Measurements from ENCODE around the gene UGT1A6.
"Not testable (repeated sequence)": the region's sequence is repeated elsewhere in the genome, so short reads cannot be mapped to it uniquely, and the experiment has no call there.

The UGT1A6 gene

GRCh38 chr2:233728723-233729301 is 36.1 kb downstream of the UGT1A6 start, which contains the start of gene UGT1A3:
Gene UGT1A3, plus strand, starts transcription at chr2:233729042. Its CDS starts 85 bp downstream, at chr2:233729127.
- DNase-seq (ENCODE audit: low read depth), result no peak

DNA sequence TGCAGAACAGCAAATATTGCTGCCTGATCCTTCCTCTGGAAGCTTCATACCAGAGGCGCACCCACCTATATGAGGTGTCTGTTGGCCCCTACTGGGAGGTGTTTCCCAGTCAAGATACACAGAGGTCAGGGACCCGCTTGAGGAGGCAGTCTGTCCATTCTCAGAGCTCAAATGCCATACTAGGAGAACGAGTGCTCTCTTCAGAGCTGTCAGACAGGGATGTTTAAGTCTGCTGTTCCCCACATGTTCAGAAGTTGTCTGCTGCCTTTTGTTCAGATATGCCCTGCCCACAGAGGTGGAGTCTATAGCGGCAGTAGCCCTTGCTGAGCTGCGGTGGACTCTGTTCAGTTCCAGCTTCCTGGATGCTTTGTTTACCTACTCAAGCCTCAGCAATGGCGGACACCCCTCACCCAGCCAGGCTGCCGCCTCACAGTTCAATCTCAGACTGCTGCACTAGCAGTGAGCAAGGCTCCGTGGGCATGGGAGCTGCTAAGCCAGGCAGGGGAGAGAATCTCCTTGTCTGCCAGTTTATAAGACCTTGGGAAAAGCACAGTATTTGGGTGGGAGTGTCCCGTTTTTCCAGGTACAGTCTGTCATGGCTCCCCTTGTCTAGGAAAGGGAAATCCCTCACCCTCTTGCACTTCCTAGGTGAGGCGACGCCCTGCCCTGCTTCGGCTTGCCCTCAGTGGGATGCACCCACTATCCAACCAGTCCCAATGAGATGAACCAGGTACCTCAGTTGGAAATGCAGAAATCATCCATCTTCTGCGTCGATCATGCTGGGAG is 44.4 kb downstream of the UGT1A6 start:
- DNase-seq (ENCODE audit: low read depth), result not testable (repeated sequence)

DNA sequence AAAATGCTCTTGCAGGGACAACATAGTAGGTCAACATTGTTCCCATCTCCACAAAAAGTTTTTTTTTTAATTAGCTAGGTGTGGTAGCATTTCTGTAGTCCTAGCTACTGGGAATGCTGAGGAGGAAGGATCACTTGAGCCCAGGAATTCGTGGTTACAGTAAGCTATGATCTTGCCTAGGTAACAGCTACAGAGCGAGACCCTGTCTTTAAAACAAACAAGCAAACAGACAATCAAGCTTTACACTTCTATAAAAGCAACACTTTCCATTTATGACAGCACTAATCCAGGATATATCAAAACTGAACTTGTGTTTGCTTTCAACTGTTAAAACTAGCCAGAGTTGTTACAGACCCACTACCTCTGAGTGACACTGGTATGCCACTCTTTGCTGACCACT is 48.2 kb downstream of the UGT1A6 start:
- DNase-seq (ENCODE audit: low read depth), result no peak

- no peak for DNase-seq (ENCODE audit: low read depth)
These were observed 51.0 kb downstream of the UGT1A6 start for GRCh38 chr2:233743464-233744259.

DNA sequence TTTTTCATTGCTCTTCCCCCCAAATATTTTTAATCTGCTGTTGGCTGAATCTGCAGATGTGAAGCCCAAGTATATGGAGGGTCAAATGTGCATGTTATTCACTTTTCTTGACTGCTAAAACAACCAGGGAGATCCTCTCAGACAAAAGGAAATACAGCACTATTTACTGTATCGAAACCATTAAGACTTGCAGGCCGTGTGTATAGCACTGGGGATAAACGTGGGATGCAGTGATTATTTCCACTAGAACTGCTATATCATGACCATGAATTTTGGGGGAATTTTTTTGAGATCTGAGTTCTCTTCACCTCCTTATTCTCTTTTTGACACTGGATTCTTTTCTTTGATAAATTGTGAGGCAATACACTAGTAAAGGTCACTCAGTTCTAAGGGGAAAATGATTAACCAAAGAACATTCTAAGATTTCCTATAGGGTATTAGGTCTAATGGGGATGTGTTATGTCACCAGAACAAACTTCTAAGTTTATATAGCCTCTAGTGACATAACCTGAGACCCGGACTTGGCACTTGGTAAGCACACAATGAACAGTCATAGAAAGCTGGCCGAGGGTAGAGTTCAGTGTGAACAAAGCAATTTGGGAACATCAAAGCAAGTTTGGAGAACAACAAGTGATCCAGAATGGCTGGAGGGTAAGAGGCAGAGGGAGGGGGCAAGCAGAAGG is 52.5 kb downstream of the UGT1A6 start:
- DNase-seq (ENCODE audit: low read depth), result no peak

DNA sequence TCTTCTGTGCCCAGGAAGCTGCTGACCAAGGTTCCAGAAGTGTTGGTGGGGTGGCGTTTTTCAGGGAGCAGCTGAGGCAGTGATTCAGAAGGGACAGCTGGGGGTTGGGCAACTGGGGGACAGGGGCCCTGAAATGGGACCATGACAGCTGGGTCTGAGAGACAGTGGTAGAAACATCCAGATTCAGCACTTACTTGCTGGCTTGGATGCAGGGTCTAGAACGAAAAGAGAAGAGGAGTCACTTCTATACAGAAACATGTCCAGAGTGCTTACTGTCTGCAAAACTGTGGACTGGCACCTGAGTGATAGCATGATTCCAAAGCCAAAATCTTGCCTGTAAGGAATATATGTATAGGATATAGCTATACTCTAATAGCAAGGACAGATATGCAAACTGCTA is 53.1 kb downstream of the UGT1A6 start:
- DNase-seq (ENCODE audit: low read depth), result not testable (repeated sequence)

- DNase-seq (ENCODE audit: low read depth), result no peak
These were observed 54.0 kb downstream of the UGT1A6 start for GRCh38 chr2:233746475-233747282.

DNA sequence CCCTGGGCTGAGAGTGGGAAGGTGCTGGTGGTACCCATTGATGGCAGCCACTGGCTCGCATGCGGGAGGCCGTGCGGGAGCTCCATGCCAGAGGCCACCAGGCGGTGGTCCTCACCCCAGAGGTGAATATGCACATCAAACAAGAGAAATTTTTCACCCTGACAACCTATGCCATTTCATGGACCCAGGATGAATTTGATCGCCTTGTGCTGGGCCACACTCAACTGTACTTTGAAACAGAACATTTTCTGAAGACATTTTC is 54.5 kb downstream of the UGT1A6 start:
- no peak for DNase-seq (ENCODE audit: low read depth)

GRCh38 chr2:233750689-233751088 is 58.0 kb downstream of the UGT1A6 start:
- not testable (repeated sequence) for DNase-seq (ENCODE audit: low read depth)

DNA sequence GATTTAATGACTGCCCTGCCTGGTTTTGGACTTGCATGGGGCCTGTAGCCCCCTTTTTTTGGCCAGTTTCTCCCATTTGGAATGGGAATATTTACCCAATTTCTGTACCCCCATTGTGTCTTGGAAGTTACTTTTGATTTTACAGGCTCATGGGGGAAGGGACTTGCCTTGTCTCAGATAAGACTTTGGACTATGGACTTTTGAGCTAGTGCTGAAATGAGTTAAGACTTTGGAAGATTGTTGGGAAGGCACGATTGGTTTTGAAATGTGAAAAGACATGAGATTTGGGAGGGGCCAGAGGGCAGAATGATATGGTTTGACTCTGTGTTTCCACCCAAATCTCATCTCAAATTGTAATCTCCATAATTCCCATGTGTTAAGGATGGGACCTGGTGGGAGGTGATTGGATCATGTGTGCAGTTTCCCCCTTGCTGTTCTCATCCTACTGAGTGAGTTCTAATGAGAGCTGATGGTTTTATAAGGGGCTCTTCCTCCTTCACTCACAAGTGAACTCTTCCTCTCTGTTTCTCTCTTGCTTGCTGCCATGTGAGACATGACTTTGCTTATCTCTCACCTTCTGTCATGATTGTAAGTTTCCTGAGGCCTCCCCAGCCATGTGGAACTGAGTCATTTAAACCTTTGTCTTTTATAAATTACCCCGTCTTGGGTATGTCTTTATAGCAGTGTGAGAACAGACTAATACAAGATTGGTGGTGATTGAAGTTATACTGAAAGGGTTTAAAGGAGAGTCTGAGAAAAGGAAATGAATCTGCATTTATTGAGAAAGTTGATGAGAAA is 58.7 kb downstream of the UGT1A6 start:
- DNase-seq (ENCODE audit: low read depth), result not testable (repeated sequence)

DNA sequence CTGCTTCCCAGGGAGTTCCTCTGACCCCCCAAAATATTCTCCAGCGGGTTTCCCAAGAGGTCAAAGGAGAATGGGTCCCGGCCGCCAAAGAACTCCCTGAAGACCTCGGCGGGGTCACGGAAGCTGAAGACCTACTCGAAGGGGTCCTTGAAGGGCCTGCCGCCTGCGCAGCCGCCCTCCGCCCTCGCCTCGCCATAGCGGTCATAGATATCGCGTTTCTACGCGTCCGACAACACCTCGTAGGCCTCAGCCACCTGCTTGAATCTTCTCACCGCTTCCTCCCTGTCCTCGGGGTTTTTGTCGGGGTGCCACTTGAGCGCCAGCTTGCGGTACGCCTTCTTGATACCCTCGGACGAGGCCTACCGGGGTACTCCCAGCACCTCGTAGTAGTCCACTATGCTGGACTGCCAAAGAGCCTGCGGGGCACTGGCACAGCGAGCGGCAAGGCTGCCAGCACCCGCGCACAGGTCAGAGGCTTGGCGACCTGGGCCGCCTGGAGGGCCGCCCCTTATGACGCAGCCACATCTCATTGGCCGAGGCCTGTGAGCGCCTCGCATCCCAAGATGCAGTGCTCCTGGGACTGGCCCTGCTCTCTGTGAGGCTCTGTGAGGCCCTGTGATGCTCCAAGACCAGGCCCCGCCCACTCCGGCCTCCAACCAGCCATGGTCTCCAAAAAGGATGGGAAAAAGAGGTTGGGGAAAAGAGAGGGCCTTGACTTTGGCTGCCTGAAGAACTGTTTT is 62.4 kb downstream of the UGT1A6 start:
- DNase-seq (ENCODE audit: low read depth), result no peak

DNA sequence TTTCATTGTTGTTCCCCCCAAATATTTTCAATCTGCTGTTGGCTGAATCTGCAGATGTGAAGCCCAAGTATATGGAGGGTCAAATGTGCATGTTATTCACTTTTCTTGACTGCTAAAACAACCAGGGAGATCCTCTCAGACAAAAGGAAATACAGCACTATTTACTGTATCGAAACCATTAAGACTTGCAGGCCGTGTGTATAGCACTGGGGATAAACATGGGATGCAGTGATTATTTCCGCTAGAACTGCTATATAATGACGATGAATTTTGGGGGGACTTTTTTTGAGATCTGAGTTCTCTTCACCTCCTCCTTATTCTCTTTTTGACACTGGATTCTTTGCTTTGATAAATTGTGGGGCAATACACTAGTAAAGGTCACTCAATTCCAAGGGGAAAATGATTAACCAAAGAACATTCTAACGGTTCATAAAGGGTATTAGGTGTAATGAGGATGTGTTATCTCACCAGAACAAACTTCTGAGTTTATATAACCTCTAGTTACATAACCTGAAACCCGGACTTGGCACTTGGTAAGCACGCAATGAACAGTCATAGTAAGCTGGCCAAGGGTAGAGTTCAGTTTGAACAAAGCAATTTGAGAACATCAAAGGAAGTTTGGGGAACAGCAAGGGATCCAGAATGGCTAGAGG is 63.9 kb downstream of the UGT1A6 start:
- no peak for DNase-seq (ENCODE audit: low read depth)

DNA sequence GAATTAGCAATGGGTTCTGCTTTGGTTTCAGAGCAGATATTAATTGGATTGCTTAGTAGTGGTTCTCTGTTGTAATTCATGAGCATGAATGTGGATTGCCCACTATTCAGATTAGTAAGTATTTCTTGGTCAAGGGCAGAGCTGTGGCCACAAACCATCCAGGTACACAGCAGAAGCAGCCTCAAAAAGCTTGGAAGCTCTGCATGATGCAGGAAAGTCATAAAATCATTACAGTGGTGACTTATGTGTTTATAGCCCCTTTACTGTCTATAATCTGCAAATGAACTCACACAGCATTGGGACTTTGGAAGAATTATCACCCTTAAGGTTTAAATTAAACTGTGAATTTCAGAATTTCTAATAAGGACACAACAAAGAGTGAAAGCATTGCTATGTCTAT is 65.5 kb downstream of the UGT1A6 start:
- no peak for DNase-seq (ENCODE audit: low read depth)

DNA sequence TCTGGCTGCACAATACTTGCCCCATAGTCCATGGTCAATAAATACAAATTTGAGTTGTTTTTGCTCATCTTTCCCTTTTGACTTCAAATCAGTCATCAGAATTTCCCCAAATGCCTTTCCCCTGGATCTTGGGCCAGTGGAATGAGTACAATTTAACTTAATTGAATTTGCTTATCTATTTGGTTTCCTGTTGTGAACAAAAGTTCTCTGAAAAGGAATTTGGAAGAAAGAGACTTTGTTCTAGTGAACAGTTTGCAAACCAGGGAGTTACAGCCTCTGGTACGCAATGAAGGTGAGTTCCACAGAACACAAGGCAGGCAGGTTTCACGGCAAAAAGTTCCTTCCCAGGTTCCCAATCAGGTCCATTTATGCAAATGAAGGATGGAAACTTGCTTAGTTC is 66.2 kb downstream of the UGT1A6 start:
- DNase-seq (ENCODE audit: low read depth), result no peak

GRCh38 chr2:233760043-233760442 is 67.4 kb downstream of the UGT1A6 start, which contains the start of gene UGT1A1:
Gene UGT1A1, plus strand, starts transcription at chr2:233760270. Its CDS starts 18 bp downstream, at chr2:233760288.
- DNase-seq (ENCODE audit: low read depth), result no peak

DNA sequence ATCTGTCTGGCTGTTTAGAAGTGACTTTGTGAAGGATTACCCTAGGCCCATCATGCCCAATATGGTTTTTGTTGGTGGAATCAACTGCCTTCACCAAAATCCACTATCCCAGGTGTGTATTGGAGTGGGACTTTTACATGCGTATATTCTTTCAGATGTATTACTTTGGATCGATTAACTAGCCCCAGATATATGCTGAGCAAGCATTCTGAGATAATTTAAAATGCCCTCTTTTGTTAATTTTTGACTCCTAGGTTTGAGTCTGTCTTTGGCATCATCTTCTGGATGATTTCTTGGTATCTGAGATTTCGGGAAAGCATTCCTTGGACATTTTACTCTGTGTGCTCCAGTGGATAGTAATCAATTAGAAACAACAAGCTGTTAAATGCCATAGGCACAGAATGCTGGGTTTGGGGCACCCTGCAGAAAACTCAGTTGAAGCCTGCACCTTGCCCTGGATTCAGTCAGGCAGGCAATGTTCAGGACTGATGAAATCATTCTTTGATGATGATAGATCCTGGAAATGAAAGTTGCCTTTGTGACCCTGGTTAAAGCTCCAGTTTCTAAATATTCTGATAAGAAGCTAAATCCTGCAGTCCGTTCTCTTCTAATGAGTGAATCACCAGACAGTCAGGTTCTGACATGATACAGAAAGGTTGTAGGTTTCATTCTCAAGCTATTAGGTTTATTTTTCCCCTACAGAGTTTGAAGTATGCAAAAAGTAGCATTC is 68.5 kb downstream of the UGT1A6 start:
- no peak for DNase-seq (ENCODE audit: low read depth)

DNA sequence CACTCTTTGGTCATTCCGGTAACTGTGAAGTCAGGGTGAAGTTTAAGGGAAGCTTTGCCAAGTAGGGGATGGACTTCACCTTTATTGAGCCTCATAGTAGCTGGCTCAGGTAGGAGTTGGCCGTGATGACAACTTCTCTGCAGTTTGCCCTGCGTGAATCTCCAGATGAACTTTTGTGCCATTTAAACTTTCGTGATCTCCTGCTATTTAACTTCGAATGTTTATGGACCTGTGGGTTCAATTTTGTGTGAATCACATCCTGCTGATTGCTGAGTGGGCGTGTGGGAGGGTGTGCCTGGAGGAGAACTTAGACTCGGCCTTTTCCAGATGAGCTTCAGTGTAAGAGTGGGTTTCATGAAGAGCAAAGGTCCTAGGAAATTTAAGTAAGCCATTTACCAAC is 71.6 kb downstream of the UGT1A6 start:
- DNase-seq (ENCODE audit: low read depth), result no peak

DNA sequence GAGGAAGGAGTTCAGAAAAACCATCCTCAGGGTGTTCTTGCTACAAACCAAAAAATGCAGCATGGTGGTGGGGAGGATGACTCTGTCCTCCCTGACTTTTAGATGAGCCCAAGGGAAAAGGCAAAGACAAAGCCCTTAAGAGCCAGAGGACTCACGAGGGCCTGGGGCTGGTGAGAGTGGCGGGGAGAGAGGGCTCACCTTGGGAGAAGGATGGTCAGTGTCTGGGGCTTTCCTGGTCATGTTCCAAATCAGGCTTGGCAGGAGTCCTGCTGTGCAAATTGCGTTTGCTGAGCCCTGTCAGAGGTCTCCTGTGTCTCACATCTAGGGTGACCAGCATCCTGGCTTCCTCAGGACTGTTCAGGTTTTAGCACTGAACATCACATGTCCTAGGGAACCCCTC is 72.1 kb downstream of the UGT1A6 start:
- DNase-seq (ENCODE audit: low read depth), result no peak

DNA sequence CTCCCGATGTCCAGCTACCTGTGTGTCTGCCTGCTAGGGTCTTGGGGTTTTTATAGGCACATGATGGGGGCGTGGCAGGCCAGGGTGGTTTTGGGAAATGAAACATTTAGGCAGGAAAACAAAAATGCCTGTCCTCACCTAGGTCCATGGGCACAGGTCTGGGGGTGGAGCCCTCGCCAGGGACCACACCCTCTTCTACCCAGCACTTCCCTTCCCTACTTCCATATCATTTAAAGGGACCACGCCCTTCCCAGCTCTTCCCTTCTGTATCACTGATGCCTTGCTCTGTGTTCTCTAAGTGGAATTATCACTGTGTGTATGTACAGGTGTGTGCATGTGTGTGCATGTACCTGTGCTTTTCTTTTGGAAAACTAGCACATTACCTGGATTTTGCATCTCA is 73.7 kb downstream of the UGT1A6 start:
- no peak for DNase-seq (ENCODE audit: low read depth)
